GM18508 (cell line): ENCODE measurements around the gene COL5A1.

Source experiments
- ATAC-seq: cut with Tn5 transposase; IDR thresholded peaks from one replicate; pipeline ENCODE4 v1.9.1; 2021; ENCODE audit warnings: moderate number of reproducible peaks; ENCODE audit not compliant: insufficient read depth, unreplicated experiment

Gene COL5A1

GRCh38 chr9:134804871-134805270, 163.3 kb downstream of the COL5A1 start:
- ATAC-seq: no peak

- no peak for ATAC-seq
Measured at GRCh38 chr9:134807716-134808446, 166.3 kb downstream of the COL5A1 start.

GRCh38 chr9:134808447-134808792, 166.8 kb downstream of the COL5A1 start:
- ATAC-seq: no peak

- ATAC-seq: no peak
Measured at GRCh38 chr9:134809292-134809691, 167.7 kb downstream of the COL5A1 start.

- no peak for ATAC-seq
Measured at GRCh38 chr9:134809826-134810225, 168.2 kb downstream of the COL5A1 start.

- ATAC-seq: no peak
Measured at GRCh38 chr9:134811079-134811672, 169.6 kb downstream of the COL5A1 start.

GRCh38 chr9:134811673-134812342, 170.2 kb downstream of the COL5A1 start:
- ATAC-seq: no peak

GRCh38 chr9:134812343-134812673, 170.7 kb downstream of the COL5A1 start:
- ATAC-seq: no peak

GRCh38 chr9:134813841-134814240, 172.2 kb downstream of the COL5A1 start:
- ATAC-seq: no peak

- no peak for ATAC-seq
Measured at GRCh38 chr9:134814598-134815215, 173.1 kb downstream of the COL5A1 start.

GRCh38 chr9:134815435-134816214, 174.0 kb downstream of the COL5A1 start:
- no peak for ATAC-seq

GRCh38 chr9:134816264-134816663, 174.7 kb downstream of the COL5A1 start:
- ATAC-seq: no peak

- no peak for ATAC-seq
Measured at GRCh38 chr9:134818000-134818568, 176.5 kb downstream of the COL5A1 start.

- ATAC-seq: no peak
Measured at GRCh38 chr9:134818591-134818990, 177.0 kb downstream of the COL5A1 start.

- no peak for ATAC-seq
Measured at GRCh38 chr9:134820901-134821300, 179.3 kb downstream of the COL5A1 start.

- no peak for ATAC-seq
Measured at GRCh38 chr9:134822541-134822940, 180.9 kb downstream of the COL5A1 start.

- ATAC-seq: no peak
Measured at GRCh38 chr9:134823623-134824022, 182.0 kb downstream of the COL5A1 start.

GRCh38 chr9:134824583-134824982, 183.0 kb downstream of the COL5A1 start:
- no peak for ATAC-seq

- ATAC-seq: no peak
Measured at GRCh38 chr9:134825025-134825424, 183.4 kb downstream of the COL5A1 start.
